Measurements from ENCODE around the gene BHLHE23. TPM values are rescaled to one million over a fixed set of nuclear protein-coding genes. Genes with fewer than 3 reads are reported as not detected.

The BHLHE23 gene
- total RNA-seq, 4 donors from 2014 or later = not detected

- peaks cover 0 to 53% of the 10 kb centered on the region in 2 donors for H3K27me3 ChIP-seq
- no peak for DNase-seq (ENCODE audit: low spot score in 2 of 2)
These were observed 42.9 kb upstream of the BHLHE23 start for GRCh38 chr20:63049561-63050221.

GRCh38 chr20:63049191-63049518, 42.4 kb upstream of the BHLHE23 start:
- 85 to 88% methylated on average over 6 of the region's 6 CpGs for WGBS, 2 donors
- peaks cover 0 to 53% of the 10 kb centered on the region in 2 donors for H3K27me3 ChIP-seq

More at GRCh38 chr20:63049561-63050221, 42.9 kb upstream of the BHLHE23 start:
- no peaks in the 10 kb centered on the region for H3K36me3 ChIP-seq
- TF ChIP-seq POLR2A (IDR thresholded peaks at IDR 0.05) (no peak), CTCF (IDR thresholded peaks at IDR 0.05) (no peak), EP300 (IDR thresholded peaks at IDR 0.05) (no peak)
- H3K9me3 ChIP-seq = no peaks in the 10 kb centered on the region
- no peak overlapping the region for H3K4me3 ChIP-seq
- no peak overlapping the region for H3K27ac ChIP-seq
- H3K4me1 ChIP-seq = no peaks in the 10 kb centered on the region
- WGBS, 2 donors = 81 to 87% methylated on average over 8 to 18 of the region's 19 CpGs

GRCh38 chr20:63048516-63049190, 41.9 kb upstream of the BHLHE23 start:
- Histone ChIP-seq H3K9me3 (no peaks in the 10 kb centered on the region), H3K27ac (no peak overlapping the region), H3K4me3 (no peak overlapping the region), H3K36me3 (no peaks in the 10 kb centered on the region), H3K4me1 (no peaks in the 10 kb centered on the region), H3K27me3 (peaks cover 0 to 56% of the 10 kb centered on the region in 2 donors)
- no peak for DNase-seq (ENCODE audit: low spot score in 2 of 2)
- WGBS, 2 donors = 78 to 88% methylated on average over 7 to 12 of the region's 12 CpGs
- TF ChIP-seq EP300 (IDR thresholded peaks at IDR 0.05) (no peak), POLR2A (IDR thresholded peaks at IDR 0.05) (no peak), CTCF (IDR thresholded peaks at IDR 0.05) (no peak)

More at GRCh38 chr20:63049191-63049518, 42.4 kb upstream of the BHLHE23 start:
- H3K36me3 ChIP-seq = no peaks in the 10 kb centered on the region
- H3K4me1 ChIP-seq = no peaks in the 10 kb centered on the region
- no peak overlapping the region for H3K27ac ChIP-seq
- no peak overlapping the region for H3K4me3 ChIP-seq
- no peak for DNase-seq (ENCODE audit: low spot score in 2 of 2)
- TF ChIP-seq EP300 (IDR thresholded peaks at IDR 0.05) = no peak
- no peak for TF ChIP-seq CTCF (IDR thresholded peaks at IDR 0.05)
- TF ChIP-seq POLR2A (IDR thresholded peaks at IDR 0.05) = no peak
- no peaks in the 10 kb centered on the region for H3K9me3 ChIP-seq

GRCh38 chr20:63047946-63048345, 41.2 kb upstream of the BHLHE23 start:
- H3K27me3 ChIP-seq = peaks cover 0 to 60% of the 10 kb centered on the region in 2 donors
- no peak overlapping the region for H3K27ac ChIP-seq
- no peaks in the 10 kb centered on the region for H3K4me1 ChIP-seq
- no peaks in the 10 kb centered on the region for H3K36me3 ChIP-seq
- no peak overlapping the region for H3K4me3 ChIP-seq
- no peak for TF ChIP-seq POLR2A (IDR thresholded peaks at IDR 0.05)
- TF ChIP-seq EP300 (IDR thresholded peaks at IDR 0.05) = no peak
- no peak for TF ChIP-seq CTCF (IDR thresholded peaks at IDR 0.05)
- 90 to 94% methylated on average over 10 of the region's 10 CpGs for WGBS, 2 donors
- H3K9me3 ChIP-seq = no peaks in the 10 kb centered on the region
- DNase-seq (ENCODE audit: low spot score in 2 of 2) = no peak

GRCh38 chr20:63047267-63047666, 40.5 kb upstream of the BHLHE23 start:
- H3K4me3 ChIP-seq = no peak overlapping the region
- H3K4me1 ChIP-seq = no peaks in the 10 kb centered on the region
- no peak for DNase-seq (ENCODE audit: low spot score in 2 of 2)
- peaks cover 0 to 58% of the 10 kb centered on the region in 2 donors for H3K27me3 ChIP-seq
- no peaks in the 10 kb centered on the region for H3K36me3 ChIP-seq
- H3K9me3 ChIP-seq = no peaks in the 10 kb centered on the region
- 91 to 92% methylated on average over 10 of the region's 10 CpGs for WGBS, 2 donors
- TF ChIP-seq EP300 (IDR thresholded peaks at IDR 0.05) (no peak), POLR2A (IDR thresholded peaks at IDR 0.05) (no peak), CTCF (IDR thresholded peaks at IDR 0.05) (no peak)
- H3K27ac ChIP-seq = no peak overlapping the region

Measured in tibial nerve (tissue), 4 donors.